GM10248 (cell line): ENCODE data around the gene CENPT.
A peak's percentile ranks its signal among the peaks of the same experiment; 100 is the strongest.

ENCODE experiments used
- CTCF ChIA-PET: fragments of 300-600 bp; sonication (Branson Sonifier 250); formaldehyde crosslinking; extraction: SDS; loops from one replicate; lab custom pipeline; 2021; ENCODE audit warnings: antibody characterized with exemption; lab: Yijun Ruan, JAX
- POLR2A ChIA-PET: fragments of 350-650 bp; sonication (Branson Sonifier 250); formaldehyde crosslinking; extraction: SDS; loops from one replicate; lab custom pipeline; 2020; ENCODE audit warnings: antibody characterized with exemption; lab: Yijun Ruan, JAX
- DNase-seq: peaks from one replicate; pipeline ENCODE4 v3.0.0; 2012; ENCODE audit errors: extremely low spot score
- TF ChIP-seq, protein P1 (sequence below): IDR thresholded peaks from 2 replicates; pipeline ENCODE4 v1.5.1; 2012; ENCODE audit warnings: mild to moderate bottlenecking, low read depth; ENCODE audit errors: extremely low read depth, missing control alignments, control extremely low read depth

CENPT gene, protein sequence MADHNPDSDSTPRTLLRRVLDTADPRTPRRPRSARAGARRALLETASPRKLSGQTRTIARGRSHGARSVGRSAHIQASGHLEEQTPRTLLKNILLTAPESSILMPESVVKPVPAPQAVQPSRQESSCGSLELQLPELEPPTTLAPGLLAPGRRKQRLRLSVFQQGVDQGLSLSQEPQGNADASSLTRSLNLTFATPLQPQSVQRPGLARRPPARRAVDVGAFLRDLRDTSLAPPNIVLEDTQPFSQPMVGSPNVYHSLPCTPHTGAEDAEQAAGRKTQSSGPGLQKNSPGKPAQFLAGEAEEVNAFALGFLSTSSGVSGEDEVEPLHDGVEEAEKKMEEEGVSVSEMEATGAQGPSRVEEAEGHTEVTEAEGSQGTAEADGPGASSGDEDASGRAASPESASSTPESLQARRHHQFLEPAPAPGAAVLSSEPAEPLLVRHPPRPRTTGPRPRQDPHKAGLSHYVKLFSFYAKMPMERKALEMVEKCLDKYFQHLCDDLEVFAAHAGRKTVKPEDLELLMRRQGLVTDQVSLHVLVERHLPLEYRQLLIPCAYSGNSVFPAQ

DNA sequence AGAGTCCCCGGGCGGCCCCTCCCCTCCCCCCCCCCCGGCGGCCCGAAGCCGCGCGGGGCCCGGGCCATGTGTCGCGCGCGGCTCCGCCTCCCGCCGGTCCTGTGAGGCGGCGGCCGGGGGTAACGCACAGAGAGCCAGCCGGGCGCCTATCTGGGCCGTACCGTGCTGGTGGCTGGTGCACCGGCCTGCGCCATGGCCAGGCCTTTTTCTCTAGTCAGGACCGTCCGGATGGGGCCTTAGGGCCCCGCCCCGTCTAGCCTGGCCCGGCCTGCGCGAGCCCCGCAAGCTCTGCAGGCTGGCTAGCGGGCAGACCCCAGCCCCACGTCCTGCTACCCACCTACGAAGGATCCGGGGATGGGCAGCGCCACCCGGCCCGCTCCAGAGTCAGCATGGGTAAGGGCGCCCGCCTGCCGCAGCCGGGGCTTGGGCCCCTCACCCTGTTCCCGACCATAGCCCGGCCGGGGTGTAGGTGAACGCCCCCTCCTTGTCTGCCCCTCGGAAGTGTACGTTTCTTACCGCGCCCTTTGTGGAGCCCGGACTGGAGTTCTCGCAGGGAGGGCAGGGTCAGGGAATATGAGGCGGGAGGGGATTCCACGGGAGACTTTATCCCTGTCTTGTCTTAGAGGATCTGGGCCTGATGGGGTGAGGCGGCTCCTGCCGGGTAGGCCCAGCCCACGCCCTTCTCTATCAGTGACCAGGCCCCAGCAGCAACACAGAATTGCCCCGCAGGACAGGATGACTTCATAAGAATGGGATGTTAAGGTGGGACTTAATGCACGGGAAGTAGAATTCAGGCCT is at the start of gene CENPT:
CENPT (minus strand) TSS at position 630 of the 798 bp plus-strand sequence. CDS start 13,834 bp downstream, outside the sequence.
- ChIA-PET POLR2A (no interaction called here), CTCF (interaction anchor here (1.7 to 2.2 kb wide), 2 partner anchors 16 to 31 kb away, joined by 5 to 10 read pairs (median 5); no protein-coding TSS in a partner anchor)
- TF ChIP-seq, protein P1, sequence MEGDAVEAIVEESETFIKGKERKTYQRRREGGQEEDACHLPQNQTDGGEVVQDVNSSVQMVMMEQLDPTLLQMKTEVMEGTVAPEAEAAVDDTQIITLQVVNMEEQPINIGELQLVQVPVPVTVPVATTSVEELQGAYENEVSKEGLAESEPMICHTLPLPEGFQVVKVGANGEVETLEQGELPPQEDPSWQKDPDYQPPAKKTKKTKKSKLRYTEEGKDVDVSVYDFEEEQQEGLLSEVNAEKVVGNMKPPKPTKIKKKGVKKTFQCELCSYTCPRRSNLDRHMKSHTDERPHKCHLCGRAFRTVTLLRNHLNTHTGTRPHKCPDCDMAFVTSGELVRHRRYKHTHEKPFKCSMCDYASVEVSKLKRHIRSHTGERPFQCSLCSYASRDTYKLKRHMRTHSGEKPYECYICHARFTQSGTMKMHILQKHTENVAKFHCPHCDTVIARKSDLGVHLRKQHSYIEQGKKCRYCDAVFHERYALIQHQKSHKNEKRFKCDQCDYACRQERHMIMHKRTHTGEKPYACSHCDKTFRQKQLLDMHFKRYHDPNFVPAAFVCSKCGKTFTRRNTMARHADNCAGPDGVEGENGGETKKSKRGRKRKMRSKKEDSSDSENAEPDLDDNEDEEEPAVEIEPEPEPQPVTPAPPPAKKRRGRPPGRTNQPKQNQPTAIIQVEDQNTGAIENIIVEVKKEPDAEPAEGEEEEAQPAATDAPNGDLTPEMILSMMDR = no peak
- peak; percentile 80 for DNase-seq

DNA sequence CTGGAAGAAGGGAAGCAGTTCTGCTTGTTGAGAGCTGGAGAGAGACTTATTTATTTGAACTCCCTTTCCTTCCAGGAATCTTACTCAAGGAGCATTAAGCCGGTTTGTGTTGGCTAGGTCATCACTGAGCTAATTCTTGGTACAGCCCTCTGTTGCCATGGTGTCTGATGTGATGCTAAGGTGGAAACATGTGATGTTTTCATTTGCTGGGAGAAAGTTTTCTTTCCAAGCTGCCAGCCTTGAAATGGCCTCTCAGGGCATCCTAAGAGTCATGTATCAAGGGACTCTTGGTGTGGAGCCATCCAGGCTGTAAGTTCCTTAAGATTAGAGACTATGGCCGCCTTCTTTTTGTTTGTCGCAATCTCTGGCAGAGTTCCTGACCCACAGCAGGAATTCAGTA is 49.7 kb upstream of the CENPT start:
- TF ChIP-seq, protein P1 = no peak
- DNase-seq = no peak
- CTCF ChIA-PET = interaction anchor here (0.8 to 2.4 kb wide), 11 partner anchors 11 to 376 kb away, joined by 3 to 13 read pairs (median 4); partner anchors contain the start of genes CTRL and NRN1L
- POLR2A ChIA-PET = no interaction called here

DNA sequence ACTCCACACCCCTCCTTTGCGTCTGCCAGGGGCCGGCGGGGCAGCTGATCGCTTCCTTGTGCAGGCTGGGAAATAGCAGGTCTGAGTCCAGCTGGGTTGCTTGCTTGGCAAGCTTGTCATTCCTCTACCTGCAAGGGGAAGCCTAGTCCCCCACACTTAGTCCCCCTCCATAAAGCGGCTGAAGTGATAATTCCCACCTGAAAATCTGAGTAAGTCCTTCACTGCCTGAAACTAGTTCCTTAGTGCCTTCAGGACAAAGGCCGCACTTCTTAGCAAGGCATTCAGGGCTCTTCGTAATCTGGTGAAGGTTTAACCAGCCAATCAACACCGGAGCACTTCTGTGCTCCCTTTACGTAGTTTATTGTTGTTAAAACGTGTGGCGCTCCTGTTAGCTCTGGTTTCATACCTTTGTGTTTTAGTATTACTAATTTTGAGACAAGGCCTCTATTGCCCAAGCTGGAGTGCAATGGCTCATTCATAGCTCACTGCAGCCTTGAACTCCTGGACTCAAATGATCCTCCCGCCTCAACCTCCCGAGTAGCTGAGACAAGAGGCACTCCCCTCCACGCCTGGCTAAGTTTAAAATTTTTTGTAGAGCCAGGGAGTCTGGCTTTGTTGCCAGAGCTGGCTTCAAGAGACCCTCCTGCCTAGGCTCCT is 46.4 kb upstream of the CENPT start:
- TF ChIP-seq, protein P1 = no peak
- no peak for DNase-seq
- ChIA-PET CTCF (interaction anchor here (1.3 to 4.6 kb wide), 4 partner anchors 10 to 78 kb away, joined by 3 to 53 read pairs (median 7); partner anchors contain the start of gene NRN1L), POLR2A (no interaction called here)

DNA sequence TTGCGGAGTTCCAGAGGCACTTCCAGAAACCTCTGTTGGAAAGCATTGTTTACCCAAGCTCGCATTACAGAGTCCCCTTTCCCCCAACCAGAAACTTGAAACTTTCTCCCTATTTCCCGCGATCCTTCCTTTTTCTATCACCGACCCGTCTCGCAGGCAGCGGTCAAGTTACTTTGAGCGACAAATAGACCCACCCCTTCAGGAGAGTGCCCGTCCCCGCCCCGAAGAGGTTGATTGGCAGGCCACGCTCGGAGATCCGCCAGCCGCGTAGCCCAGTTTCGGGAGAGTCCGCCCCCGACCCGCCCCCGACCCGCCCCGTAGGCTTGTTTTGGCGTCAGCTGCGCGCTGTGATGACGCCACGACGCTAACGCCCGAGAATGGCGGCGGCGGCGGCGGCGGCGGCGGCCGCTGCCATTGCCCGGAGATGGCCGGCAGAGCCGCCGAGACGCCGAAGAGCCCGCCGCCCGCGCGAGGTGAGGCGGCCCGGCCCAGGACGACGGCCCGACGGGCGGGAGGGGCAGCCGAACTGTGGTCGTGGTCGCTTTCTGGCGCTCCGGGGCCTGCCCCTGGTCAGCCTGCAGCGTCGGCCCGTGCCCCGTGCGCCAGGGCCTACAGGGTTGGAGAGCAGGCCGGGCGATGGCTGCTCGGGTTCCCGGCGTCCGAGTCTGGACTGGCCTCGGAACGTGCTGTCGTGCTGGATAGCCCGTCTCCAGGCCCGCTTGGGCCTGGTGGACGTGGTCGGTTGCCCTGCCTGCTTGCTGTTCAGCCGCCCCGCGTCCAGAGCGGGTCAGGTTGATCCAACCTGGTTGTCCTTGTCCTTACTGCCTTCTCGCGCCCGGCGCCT is 45.6 kb upstream of the CENPT start, which contains the start of gene PSKH1:
PSKH1 (plus strand) TSS at position 356 of the 844 bp plus-strand sequence. CDS start 15,496 bp downstream, outside the sequence.
- ChIA-PET POLR2A (interaction anchor here (0.5 to 1.2 kb wide), 6 partner anchors 11 to 36 kb away, joined by 3 to 6 read pairs (median 4); no protein-coding TSS in a partner anchor), CTCF (interaction anchor here (0.8 to 4.6 kb wide), 8 partner anchors 10 to 148 kb away, joined by 3 to 53 read pairs (median 4); partner anchors contain the start of gene NRN1L)
- TF ChIP-seq, protein P1 = no peak
- DNase-seq = peak; percentile 100

DNA sequence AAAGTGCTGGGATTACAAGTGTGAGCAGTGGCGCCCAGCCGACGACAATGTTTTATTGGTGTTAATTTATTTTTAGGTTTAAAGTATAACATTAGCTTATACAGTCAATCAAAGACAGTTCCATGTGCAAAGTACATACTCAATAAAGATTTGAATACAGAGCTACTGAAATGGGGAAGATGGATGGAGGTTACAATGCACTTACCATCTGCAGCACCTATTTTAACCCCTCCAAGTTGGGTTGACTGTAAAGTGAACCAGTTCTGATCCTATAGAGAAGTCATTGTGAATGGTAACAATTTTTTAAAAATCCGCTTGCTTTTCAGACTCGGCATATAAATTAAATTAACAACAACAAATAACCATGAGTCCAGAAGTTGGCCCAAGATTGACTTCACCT is 44.9 kb upstream of the CENPT start:
- ChIA-PET POLR2A (interaction anchor here (0.5 to 1.2 kb wide), 3 partner anchors 10 to 36 kb away, joined by 3 to 6 read pairs (median 4); no protein-coding TSS in a partner anchor), CTCF (interaction anchor here (0.9 to 4.6 kb wide), 7 partner anchors 9 to 149 kb away, joined by 3 to 53 read pairs (median 3); partner anchors contain the start of gene NRN1L)
- TF ChIP-seq, protein P1 = no peak
- no peak for DNase-seq
